HG03469 (cell line): Measurements from ENCODE around the gene SLC36A4.
"Not testable (repeated sequence)": the region's sequence is repeated elsewhere in the genome, so short reads cannot be mapped to it uniquely, and the experiment has no call there.

ENCODE experiments used
- ATAC-seq: cut with Tn5 transposase; IDR thresholded peaks from one replicate; pipeline ENCODE4 v1.9.1; 2021; ENCODE audit warnings: mild to moderate bottlenecking, moderate library complexity, moderate number of reproducible peaks; ENCODE audit not compliant: unreplicated experiment

The SLC36A4 gene

GRCh38 chr11:93123351-93123898 lies 74.4 kb downstream of the SLC36A4 start:
- ATAC-seq, result no peak

GRCh38 chr11:93122535-93123235 lies 75.1 kb downstream of the SLC36A4 start:
- no peak for ATAC-seq

- no peak for ATAC-seq
Observed at GRCh38 chr11:93118276-93118675, 79.5 kb downstream of the SLC36A4 start.

GRCh38 chr11:93117565-93117964 lies 80.2 kb downstream of the SLC36A4 start:
- ATAC-seq, result no peak

- no peak for ATAC-seq
Observed at GRCh38 chr11:93116641-93117441, 81.0 kb downstream of the SLC36A4 start.

- ATAC-seq, result no peak
Observed at GRCh38 chr11:93114304-93114703, 83.5 kb downstream of the SLC36A4 start.

- no peak for ATAC-seq
Observed at GRCh38 chr11:93113824-93114223, 84.0 kb downstream of the SLC36A4 start.

- ATAC-seq, result not testable (repeated sequence)
Observed at GRCh38 chr11:93111147-93111546, 86.6 kb downstream of the SLC36A4 start.

- ATAC-seq, result no peak
Observed at GRCh38 chr11:93100211-93100610, 97.6 kb downstream of the SLC36A4 start.

GRCh38 chr11:93099806-93100205 lies 98.0 kb downstream of the SLC36A4 start:
- ATAC-seq, result no peak
